GM12891 (cell line): ENCODE data around the gene CPNE1.

Source experiments
- PAX5 ChIP-seq: IDR thresholded peaks from 2 replicates; pipeline ENCODE4 v1.6.1; 2011; ENCODE audit warnings: low read length, moderate library complexity, mild to moderate bottlenecking; ENCODE audit not compliant: insufficient read depth, severe bottlenecking
- POLR2A ChIP-seq: IDR thresholded peaks from 2 replicates; pipeline ENCODE4 v1.6.1; 2011; ENCODE audit warnings: low read depth, low read length, control low read depth
- POLR2AphosphoS5 ChIP-seq: IDR thresholded peaks from 2 replicates; pipeline ENCODE4 v1.6.1; 2011; ENCODE audit warnings: low read depth, low read length, control low read depth
- POU2F2 ChIP-seq: IDR thresholded peaks from 2 replicates; pipeline ENCODE4 v1.6.1; 2011; ENCODE audit warnings: low read depth, mild to moderate bottlenecking, control low read depth, low read length, moderate library complexity
- SPI1 ChIP-seq: IDR thresholded peaks from 2 replicates; pipeline ENCODE4 v1.6.1; 2011; ENCODE audit warnings: low read depth, low read length, control low read depth
- TAF1 ChIP-seq: IDR thresholded peaks from 2 replicates; pipeline ENCODE4 v1.6.1; 2011; ENCODE audit warnings: low read depth, low read length, control low read depth

DNA sequence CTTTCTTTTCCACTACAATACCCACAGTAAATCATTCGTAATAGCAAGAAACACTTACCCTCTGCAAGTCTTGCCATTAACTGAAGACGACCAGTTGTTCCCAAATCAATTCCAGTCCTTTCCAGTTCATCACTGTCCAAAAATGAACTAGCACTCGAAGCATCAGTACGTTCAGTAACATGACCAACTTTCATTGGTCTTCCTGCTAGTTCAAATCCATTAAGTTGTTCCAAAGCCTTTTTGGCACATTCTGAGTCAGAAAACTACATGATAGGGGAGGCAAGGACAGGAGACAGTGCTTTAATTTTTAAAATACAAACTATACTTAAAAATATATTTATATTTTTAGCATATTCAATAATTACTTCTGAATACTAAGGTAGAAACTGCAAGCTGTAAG, 49.4 kb upstream of the CPNE1 start:
- TF ChIP-seq POLR2A (no peak), POLR2AphosphoS5 (peak; percentile 39; the same call in 1 of the 2 replicates), TAF1 (no peak), SPI1 (no peak), PAX5 (no peak), POU2F2 (no peak)
